Fibroblast of mammary gland (primary cell): ENCODE results near the gene NLRX1.

ENCODE experiments used
- DNase-seq: peaks from one replicate; pipeline ENCODE4 v3.0.0-alpha.2; 2010; ENCODE audit warnings: low read depth
- H3K4me3 ChIP-seq: 2 replicates; pipeline ENCODE4 v1.5.1; 2011; ENCODE audit warnings: low read depth, mild to moderate bottlenecking, low read length, moderate library complexity; ENCODE audit not compliant: control insufficient read depth
- TF ChIP-seq, protein P1 (sequence below): conservative IDR thresholded peaks from 2 replicates; pipeline ENCODE4 v1.5.1; 2011; ENCODE audit warnings: low read depth, low read length, inconsistent platforms; ENCODE audit not compliant: control insufficient read depth, insufficient read depth

The NLRX1 gene, protein sequence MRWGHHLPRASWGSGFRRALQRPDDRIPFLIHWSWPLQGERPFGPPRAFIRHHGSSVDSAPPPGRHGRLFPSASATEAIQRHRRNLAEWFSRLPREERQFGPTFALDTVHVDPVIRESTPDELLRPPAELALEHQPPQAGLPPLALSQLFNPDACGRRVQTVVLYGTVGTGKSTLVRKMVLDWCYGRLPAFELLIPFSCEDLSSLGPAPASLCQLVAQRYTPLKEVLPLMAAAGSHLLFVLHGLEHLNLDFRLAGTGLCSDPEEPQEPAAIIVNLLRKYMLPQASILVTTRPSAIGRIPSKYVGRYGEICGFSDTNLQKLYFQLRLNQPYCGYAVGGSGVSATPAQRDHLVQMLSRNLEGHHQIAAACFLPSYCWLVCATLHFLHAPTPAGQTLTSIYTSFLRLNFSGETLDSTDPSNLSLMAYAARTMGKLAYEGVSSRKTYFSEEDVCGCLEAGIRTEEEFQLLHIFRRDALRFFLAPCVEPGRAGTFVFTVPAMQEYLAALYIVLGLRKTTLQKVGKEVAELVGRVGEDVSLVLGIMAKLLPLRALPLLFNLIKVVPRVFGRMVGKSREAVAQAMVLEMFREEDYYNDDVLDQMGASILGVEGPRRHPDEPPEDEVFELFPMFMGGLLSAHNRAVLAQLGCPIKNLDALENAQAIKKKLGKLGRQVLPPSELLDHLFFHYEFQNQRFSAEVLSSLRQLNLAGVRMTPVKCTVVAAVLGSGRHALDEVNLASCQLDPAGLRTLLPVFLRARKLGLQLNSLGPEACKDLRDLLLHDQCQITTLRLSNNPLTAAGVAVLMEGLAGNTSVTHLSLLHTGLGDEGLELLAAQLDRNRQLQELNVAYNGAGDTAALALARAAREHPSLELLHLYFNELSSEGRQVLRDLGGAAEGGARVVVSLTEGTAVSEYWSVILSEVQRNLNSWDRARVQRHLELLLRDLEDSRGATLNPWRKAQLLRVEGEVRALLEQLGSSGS

DNA sequence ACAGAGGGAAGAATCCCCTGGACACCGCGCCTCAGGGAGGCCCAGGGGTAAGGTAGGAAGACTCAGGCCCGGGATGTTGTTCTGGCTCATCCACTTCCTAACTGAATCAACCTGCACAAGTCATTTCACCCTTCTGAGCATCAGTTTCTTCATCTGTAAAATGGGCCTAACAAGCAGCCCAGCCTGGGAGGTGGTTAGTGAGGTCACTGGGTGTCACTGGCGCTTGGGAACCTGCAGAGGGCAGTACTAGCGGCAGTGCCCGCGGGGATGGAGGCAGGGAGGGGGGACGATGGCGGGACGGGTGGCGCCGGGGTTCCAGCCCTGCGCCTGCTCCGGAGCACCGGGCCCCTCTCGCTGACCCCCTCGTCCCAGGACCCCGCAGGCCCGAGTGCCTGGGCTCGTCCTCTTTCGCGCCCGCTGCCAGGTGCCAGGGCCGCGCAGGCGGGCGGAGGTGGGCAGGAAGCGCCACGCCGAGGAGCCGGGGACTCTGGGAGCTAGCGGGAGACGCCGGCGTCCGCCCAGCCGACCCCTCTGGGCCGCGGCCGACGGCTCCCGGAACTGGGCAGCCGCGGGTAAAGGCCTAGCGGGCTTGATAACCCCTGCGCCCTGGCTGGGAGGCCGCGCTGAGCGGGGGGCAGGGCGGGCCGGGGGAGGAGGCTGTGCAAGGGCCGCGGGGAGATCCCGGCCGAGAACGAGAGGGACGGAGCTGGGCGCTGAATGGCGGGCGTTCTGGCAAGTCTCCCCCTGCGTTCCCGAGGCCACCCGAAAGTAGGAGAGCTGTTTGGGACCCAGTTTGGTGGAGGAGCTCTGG lies at the start of gene NLRX1:
TSS of gene NLRX1 (plus strand) at position 255 of the 811 bp plus-strand sequence. CDS start 2,679 bp downstream, outside the sequence.
- peak; percentile 83 for DNase-seq

DNA sequence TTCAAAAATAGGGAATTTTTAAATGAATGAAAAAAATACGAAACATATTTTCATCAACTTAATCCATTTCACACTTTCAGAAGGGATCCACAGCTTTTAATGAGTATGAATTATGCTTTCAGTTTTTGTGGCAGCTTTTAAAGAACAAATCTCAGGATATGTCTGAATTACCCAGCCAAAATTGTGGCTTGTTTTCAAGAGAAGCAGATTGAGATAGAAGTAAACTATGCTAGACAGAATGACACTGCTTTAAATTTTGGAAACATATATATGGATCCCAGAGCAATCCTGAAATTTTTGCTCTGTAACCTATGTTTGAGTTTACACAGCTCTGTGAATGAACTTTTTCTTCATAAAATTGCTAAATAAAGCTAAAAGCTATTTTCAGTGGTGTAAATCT lies 49.6 kb upstream of the NLRX1 start:
- no peak overlapping the region for H3K4me3 ChIP-seq
- no peak for DNase-seq
- TF ChIP-seq, protein P1, sequence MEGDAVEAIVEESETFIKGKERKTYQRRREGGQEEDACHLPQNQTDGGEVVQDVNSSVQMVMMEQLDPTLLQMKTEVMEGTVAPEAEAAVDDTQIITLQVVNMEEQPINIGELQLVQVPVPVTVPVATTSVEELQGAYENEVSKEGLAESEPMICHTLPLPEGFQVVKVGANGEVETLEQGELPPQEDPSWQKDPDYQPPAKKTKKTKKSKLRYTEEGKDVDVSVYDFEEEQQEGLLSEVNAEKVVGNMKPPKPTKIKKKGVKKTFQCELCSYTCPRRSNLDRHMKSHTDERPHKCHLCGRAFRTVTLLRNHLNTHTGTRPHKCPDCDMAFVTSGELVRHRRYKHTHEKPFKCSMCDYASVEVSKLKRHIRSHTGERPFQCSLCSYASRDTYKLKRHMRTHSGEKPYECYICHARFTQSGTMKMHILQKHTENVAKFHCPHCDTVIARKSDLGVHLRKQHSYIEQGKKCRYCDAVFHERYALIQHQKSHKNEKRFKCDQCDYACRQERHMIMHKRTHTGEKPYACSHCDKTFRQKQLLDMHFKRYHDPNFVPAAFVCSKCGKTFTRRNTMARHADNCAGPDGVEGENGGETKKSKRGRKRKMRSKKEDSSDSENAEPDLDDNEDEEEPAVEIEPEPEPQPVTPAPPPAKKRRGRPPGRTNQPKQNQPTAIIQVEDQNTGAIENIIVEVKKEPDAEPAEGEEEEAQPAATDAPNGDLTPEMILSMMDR, result no peak

More for the DNA sequence above, at the start of gene NLRX1:
- H3K4me3 ChIP-seq, result peak within 1 kb of the TSS; percentile 58
- TF ChIP-seq, protein P1, result peak; percentile 84

DNA sequence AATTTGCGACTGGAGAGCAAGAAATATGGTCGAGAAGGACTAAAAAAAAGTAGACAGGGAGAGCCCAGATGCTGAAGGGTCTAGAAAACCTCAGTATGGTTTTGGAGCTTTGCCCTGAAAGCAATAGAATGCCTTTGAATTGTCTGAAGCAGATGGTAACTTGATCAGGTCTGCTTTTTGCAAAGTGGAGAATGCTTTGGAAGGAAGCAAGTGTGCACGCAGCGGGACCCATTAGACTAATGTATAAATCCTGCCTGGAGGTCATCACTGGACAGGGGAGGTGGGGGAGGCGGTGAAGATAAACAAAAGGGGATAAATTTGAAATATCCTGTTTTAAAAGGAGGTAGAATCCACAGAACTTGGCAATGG lies 47.9 kb upstream of the NLRX1 start:
- peak; percentile 60 for DNase-seq
- TF ChIP-seq, protein P1, result no peak

DNA sequence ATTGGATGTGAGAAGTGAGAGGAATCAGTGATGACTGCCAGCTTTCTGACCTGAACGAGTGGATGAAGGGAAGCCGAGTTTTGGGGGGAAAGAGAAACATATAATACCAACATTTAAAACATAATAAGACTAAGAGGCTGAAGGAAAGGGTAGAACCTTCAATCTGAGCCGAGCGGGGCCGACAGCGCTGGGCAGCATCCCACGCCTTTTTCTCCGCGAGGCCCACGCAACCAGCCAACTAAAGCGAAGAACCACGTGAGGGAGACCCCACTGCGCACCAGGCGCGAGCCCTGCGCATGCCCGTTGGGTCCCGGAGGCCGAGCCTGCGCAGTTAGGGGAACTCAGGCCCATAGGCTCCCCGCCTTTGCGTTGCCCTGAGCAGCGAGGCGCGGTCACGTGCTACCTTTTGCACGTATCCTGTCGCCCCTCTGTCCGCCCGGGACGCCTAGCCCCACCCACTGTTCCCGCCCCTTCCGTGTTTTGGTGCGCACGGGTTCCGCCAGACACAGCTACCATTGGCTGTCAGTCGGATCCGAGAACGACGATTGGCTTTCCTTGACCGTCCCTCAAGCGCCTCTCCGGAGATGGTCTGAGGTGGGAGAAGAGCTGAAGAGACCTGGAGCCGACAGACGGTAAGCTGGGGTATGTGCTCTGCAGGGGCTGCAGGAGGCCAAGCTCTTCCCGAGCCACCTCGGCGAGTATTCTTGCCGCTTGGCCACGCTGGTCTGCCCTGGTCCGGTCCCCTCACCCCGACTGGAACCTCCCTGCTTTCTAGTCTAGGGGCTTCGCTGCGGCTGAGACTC lies 47.3 kb upstream of the NLRX1 start, which contains the start of gene HINFP:
TSS of gene HINFP (plus strand) at position 573 of the 803 bp plus-strand sequence. CDS start 5,365 bp downstream, outside the sequence.
- TF ChIP-seq, protein P1, result no peak

More for the DNA sequence above, 47.9 kb upstream of the NLRX1 start:
- H3K4me3 ChIP-seq, result peak overlapping the region; percentile 54

DNA sequence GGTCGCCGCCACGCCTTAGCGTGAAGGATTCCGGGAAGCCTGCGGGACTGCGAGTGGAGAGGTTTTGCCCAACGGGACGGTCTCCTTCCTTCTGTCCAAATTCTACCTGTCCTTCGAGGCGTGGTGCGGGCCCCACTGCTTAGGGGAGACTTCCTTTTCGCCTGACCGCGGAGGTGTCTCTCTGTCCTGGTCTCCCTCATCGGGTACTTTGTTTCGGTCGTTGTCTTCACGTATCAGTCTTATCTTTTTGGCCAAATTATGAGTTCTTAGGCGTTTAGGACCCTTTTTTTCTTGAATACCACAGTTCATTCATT lies 46.8 kb upstream of the NLRX1 start:
- H3K4me3 ChIP-seq, result peak overlapping the region; percentile 88
- no peak for DNase-seq
- TF ChIP-seq, protein P1, result no peak

More for the DNA sequence above, 47.3 kb upstream of the NLRX1 start, which contains the start of gene HINFP:
- H3K4me3 ChIP-seq, result peak within 1 kb of the TSS; percentile 88
- peak; percentile 98 for DNase-seq
